HL-60 (cell line): Measurements from ENCODE around the gene CRABP2.

Experiments used
- DNase-seq, 2 experiments: peaks; one replicate each; pipeline ENCODE4 v3.0.0-alpha.2; 2010 to 2020; ENCODE audit warnings: low read depth in 1 of 2, low spot score in 1 of 2
- H3K27ac ChIP-seq: fragments of 250-450 bp; sonication (Bioruptor Pico); replicated peaks from 2 replicates; pipeline ENCODE4 v1.5.1; 2020; ENCODE audit warnings: mild to moderate bottlenecking, moderate library complexity
- H3K27me3 ChIP-seq: fragments of 250-450 bp; sonication (Bioruptor Pico); 2 replicates; pipeline ENCODE4 v1.5.1; 2021; ENCODE audit warnings: mild to moderate bottlenecking, moderate library complexity; ENCODE audit not compliant: insufficient read depth, poor library complexity, severe bottlenecking
- H3K4me3 ChIP-seq: replicated peaks from 2 replicates; pipeline ENCODE4 v1.5.1; 2011; ENCODE audit warnings: mild to moderate bottlenecking, control low read depth, low read length; ENCODE audit not compliant: insufficient read depth
- CTCF ChIP-seq: IDR thresholded peaks from one replicate; pipeline ENCODE4 v1.5.1; 2011; ENCODE audit warnings: low read length, control low read depth, inconsistent platforms; ENCODE audit not compliant: insufficient read depth
- GABPA ChIP-seq: IDR thresholded peaks from 2 replicates; pipeline ENCODE4 v1.6.1; 2012; ENCODE audit warnings: low read depth
- POLR2AphosphoS5 ChIP-seq: IDR thresholded peaks from 2 replicates; pipeline ENCODE4 v1.6.1; 2012; ENCODE audit warnings: low read depth
- REST ChIP-seq: IDR thresholded peaks from 2 replicates; pipeline ENCODE4 v1.6.1; 2012; ENCODE audit warnings: low read depth; ENCODE audit not compliant: insufficient replicate concordance
- SPI1 ChIP-seq: IDR thresholded peaks from 2 replicates; pipeline ENCODE4 v1.6.1; 2012; ENCODE audit warnings: low read depth, mild to moderate bottlenecking, borderline replicate concordance

Gene CRABP2

GRCh38 chr1:156666862-156667609 is 38.3 kb downstream of the CRABP2 start:
- TF ChIP-seq POLR2AphosphoS5: no peak
- TF ChIP-seq SPI1: no peak
- TF ChIP-seq REST: no peak
- no peak for TF ChIP-seq GABPA
- TF ChIP-seq CTCF: no peak

GRCh38 chr1:156665539-156665938 is 39.8 kb downstream of the CRABP2 start:
- H3K4me3 ChIP-seq: no peak overlapping the region
- TF ChIP-seq SPI1 (no peak), CTCF (no peak), GABPA (no peak), POLR2AphosphoS5 (no peak), REST (no peak)
- no peak for DNase-seq
- H3K27me3 ChIP-seq: peaks cover 8% of the 10 kb centered on the region
- no peak overlapping the region for H3K27ac ChIP-seq

More at GRCh38 chr1:156666862-156667609, 38.3 kb downstream of the CRABP2 start:
- H3K27me3 ChIP-seq: peaks cover 14% of the 10 kb centered on the region
- no peak overlapping the region for H3K4me3 ChIP-seq
- no peak overlapping the region for H3K27ac ChIP-seq
- DNase-seq: no peak

GRCh38 chr1:156664767-156665411 is 40.5 kb downstream of the CRABP2 start:
- TF ChIP-seq CTCF (no peak), GABPA (no peak)
- DNase-seq: peak in 1 of 2 experiments; percentile 26
- Histone ChIP-seq H3K4me3 (no peak overlapping the region), H3K27ac (no peak overlapping the region), H3K27me3 (peaks cover 3% of the 10 kb centered on the region)
